HG03135 (cell line): ENCODE results near the gene CD164.

Experiments used
- ATAC-seq: cut with Tn5 transposase; IDR thresholded peaks from one replicate; pipeline ENCODE4 v1.9.1; 2021; ENCODE audit warnings: mild to moderate bottlenecking, moderate library complexity; ENCODE audit not compliant: unreplicated experiment

The CD164 gene

DNA sequence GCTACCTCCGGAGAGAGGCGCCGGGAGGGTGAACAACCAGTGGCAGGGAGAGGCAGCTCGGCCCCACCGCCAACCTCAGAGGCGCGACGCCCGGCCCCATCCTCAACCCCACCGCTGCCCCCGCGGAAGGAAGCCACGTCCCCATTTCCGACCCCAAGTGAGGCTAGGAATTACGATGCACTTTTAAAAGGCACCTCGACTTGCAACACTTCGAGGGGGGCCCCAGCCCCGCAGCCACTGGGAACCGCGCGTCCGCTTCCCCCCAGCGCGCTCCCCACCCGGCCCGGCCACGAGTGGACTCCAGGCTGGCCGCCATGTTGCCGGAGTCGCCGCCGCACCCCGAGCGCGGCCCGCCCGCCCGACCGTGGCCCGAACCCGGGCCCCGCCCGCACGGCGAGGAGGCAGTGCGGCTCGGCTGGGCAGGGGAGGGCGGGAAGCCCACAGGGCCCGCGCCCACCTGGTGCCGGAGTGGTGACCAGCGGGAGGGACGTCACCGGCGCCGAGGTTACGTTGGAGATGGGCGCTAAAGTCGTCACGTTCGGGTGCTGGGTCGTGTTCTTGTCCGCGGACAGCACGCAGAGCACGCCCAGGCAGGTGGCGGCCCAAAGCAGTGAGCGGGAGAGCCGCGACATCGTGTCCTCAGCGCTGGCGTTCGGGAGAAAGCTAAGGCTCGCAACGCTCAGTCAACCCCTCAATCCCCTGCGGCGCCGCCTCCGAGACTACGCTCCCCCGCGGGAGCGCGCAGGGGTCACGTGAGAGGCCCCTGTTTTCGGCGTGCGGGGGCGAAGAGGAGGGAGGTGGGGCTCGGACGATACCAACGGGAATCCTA, at the start of gene CD164:
Gene CD164, minus strand, starts transcription at position 721 of the 829 bp plus-strand sequence. Its CDS starts 89 bp downstream, at position 632.
- peak; percentile 58 for ATAC-seq

DNA sequence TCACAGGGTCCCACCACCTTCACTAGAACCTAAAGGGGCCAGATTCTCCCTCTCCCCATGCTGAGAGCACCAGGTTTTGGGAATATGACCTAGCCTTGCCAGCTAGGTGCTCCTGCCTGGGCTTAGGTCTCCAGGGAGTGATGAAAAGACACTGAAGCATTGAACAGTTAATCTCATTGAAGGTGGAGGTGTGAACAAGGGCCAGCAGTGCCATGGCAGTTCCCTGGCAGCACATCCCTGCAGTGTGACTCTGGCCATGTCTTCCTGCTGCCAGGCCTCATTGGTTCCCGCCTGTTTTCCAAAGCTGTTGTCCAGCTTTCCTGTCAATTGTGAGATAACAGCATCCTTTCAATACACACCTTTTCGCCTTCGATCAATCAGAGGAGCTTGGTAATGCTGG, 47.2 kb upstream of the CD164 start:
- no peak for ATAC-seq

DNA sequence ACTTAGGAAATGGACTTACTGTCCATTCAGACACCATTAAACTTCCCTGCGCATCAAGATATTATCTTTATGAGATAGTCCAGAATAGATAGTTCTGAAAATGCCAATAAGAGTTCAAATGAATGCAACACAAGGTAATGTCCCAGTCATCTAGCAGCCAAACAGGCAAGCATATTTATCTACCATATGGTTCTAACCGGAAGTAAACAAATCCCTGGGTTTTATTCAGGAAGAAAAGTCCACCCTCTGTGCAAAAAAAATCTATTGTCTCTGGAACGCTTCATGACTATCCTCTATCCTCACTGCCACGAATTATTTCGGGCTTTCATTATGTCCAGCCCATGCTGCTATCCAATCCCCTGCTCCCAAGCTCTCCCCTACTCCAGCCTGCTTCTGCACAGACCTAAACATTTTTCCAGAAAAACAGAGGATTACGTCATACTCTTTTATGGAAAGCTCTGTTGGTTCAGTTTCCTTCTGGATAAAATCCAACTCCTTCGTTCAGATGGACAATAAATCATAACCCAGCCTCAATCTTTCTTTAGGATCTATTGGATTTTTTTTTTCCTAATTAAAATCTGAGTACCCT, 46.7 kb upstream of the CD164 start:
- no peak for ATAC-seq

DNA sequence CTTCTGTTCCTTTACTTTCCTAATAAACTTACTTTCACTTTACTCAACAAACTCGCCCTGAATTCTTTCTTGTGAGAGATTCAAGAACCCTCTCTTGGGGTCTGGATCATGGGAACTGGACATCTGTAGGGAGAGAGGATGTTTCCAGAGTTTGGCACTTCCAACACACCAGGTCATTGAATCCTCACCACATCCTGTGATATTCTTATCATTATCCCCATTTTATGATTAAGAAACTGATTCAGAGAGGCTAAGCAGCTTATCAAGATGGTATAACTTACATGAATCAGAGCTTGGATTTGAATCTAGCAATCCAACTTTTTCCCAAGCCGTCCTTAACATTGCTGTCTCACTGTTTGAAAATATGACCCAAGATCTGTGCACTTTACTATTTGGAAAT, 42.7 kb upstream of the CD164 start:
- ATAC-seq = no peak

DNA sequence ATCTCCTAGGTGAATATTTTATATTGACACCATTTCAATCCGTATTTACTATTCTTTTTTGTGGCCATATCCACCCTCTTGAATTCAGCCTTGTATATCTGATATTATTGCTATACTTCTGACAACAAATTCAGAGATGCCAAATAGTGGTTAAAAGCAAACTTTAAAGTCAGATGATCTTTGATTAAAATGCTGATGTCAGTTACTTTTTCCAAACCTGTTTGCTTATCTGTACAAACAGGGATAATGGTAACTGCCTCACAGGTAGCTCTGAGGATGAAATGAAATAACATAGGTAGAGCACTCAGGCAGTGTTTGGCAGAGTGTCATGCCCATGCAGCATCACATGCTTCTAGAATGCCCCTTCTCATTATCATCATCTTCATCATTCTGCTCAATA, 38.9 kb upstream of the CD164 start:
- no peak for ATAC-seq

DNA sequence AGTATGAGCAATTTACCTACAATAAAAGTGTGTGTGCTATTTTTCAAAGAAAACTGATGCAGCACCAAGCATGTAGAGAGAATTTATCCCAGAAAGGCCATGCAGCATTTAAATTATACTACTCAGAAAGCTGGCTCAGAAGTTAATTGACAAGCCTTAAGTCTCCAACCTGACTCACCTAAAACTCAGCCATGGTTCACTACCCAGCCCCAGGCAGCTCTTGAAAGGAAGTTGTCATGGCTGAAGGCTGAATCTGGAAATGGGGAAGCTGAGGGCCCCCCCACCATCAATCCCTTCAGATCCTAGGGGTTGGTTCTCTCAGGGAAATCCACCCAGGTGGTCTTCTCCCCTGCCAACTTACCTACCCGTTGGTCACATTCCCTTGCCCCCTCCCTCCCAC, 38.5 kb upstream of the CD164 start:
- ATAC-seq = no peak

DNA sequence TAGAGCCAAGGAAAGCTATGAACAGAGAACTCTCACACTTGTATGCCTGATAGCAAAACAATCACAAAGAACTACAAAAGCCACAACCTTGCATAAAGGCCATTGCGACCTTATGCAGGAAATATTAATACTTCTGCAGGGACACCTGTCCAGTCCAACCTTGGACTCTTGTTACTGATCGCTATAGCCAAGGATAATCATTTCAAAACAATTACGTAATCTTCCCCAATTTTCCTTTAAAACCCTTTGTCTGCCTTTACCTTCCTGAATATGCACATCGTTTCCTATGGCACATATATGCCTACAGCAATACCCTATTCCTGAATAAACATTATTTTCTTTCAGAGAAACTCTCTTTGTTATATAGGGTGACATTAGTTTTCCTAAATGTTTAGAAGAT, 35.4 kb upstream of the CD164 start:
- no peak for ATAC-seq

DNA sequence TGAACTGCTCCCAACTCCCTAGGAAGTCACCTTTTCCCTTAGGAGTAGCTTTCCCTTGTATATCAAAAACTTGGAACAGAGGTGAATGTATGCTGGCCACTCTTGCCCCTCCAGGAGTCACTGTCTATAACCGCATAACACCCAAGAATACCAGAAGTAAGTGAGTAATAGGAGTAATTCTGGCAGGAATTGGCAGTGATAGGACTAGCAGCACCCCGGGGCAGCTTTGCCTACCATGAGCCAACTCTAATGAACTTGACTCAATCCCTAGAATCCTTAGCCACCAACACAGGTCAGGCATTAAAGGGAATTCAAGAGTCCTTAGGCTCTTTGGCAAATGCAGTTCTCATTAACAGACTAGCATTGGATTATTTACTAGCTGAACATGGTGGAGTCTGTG, 28.8 kb upstream of the CD164 start:
- ATAC-seq = no peak

DNA sequence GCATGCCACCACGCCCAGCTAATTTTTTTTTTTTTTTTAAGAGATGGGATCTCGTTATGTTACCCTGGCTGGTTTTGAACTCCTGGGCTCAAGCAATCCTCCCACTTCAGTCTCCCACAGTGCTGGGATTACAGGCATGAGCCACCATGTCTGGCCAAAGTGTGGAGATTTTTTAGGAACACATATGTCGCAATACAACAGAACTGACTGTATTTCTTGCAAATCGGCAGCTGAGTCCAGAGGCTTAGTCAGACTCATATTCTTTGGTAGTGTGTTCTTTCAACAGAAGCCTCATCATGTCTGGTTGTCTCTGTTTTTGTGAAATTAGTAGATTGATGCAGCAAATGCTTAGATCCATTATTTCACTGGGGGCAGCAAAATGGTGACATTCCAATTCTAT, 23.9 kb upstream of the CD164 start:
- no peak for ATAC-seq

DNA sequence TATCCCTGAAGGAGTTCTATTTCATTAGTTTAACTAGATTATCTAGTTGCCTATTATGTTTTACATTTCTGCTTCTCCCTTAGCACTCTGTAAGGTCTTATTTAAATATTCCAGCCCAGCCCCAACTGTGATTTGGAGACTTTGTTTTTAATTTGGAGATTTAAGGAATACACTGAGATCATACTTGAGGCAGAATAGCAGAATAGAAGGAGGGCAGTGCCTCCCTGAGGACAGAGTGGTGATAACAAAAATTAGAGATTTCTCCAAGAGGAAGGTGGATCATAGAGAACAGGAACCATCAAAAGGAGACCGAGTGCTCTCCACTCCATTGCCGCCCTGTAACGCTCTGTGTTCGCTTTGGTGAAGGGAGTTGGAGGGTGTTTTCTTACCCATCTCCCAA, 14.8 kb upstream of the CD164 start:
- ATAC-seq = no peak

DNA sequence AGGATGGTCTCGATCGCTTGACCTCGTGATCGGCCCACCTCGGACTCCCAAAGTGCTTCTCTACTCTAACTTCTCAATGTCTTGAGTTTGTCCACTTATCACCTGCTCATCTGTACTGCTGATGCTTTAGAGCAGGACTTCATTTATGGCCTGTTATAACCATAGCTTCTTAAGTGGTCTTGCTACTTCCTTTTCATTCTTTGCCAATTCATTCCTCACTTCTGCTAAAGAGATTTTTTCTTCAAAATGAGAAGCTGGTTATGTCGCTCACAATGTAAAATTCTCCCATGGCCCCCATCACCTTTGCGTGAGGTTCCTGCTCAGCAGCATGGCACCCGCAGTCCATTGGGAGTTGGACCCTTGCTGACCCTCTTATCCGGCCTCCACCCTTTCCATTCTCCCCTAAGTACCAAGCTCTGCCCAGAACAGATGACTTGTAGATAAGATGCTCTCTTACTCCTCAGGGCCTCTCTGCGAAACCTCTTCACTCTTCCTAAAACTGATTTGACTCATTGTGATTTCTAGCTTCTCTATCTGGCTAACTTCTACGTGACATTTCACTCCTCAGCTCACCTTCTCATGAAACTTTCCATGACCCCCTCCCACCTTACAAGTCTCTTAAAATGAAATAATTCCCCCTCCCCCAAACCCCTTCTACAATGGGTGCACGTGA, 13.9 kb upstream of the CD164 start:
- no peak for ATAC-seq

DNA sequence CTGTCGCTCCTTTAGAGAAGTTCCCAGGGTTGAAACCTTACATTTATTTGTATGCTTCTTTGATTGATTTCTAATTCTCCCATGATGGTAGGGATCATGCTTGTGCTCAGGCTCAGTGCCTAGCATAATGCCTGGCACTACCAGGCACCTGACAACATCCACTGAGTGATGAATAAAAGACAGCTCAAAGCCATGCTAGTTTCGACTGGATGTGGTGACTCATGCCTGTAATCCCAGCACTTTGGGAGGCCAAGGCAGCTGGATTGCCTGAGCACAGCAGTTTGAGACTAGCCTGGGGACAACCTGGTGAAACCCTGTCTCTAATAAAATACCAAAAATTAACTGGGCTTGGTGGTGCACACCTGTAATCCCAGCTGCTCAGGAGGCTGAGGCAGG, 11.6 kb upstream of the CD164 start:
- no peak for ATAC-seq

DNA sequence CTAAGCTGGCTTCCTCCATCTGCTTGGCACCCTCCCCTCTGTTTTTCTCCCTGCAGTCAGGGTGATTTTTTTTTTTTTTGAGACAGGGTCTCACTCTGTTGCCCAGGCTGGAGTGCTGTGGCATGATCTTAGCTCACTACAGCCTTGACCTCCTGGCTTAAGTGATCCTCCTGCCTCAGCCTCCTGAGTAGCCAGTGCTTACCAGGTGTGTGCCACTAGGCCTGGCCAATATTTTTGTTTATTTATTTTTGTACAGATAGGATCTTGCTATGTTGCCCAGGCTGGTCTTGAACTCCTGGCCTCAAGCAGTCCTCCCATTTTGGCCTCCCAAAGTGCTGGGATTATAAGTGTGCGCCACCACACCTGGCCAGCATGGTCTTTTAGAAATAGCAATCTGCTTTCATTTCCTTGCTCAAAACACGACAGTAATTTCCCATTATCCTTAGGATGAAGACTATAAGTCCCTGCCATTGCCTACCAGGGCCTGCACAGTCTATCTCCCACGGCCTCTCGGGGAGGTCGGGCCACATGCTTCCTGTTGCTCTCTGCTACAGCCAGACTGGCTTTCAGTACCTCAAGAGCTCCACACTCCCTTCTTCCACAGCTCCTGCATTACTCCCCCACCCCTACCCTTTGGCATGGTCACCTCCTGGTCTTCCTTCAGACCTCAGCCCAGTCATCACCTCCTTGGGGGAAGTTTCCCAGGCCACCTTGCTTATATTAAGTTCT, 11.1 kb upstream of the CD164 start:
- ATAC-seq = no peak

DNA sequence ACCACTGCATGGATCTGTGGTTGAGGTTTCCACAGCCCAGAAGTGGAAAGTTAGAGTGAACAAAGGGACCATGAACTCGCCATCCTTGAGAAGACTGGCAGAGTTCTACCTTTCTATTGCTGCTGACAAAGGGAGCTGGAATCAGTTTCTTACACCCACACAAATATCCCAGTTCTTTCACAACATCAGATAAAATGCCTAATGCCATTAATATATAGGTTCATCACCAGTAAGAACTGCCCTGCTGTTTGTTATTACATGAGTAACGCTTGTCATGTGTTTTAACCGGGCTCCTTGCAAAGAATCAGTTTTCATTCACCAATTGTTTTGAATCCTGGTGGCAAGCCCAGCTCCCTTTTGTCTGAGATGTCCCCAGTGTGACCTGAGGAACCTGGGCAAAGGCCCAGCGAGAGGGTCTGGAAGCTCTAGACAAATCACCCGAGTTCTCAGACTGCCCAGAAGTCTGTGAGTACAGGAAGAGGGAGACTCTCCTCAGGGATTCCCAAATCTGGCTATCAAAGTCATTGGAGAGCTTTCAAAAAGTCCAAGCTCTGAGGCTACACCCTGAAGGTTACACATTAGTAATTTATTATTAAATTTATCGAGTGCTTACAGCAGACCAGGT, 7.5 kb upstream of the CD164 start:
- no peak for ATAC-seq

DNA sequence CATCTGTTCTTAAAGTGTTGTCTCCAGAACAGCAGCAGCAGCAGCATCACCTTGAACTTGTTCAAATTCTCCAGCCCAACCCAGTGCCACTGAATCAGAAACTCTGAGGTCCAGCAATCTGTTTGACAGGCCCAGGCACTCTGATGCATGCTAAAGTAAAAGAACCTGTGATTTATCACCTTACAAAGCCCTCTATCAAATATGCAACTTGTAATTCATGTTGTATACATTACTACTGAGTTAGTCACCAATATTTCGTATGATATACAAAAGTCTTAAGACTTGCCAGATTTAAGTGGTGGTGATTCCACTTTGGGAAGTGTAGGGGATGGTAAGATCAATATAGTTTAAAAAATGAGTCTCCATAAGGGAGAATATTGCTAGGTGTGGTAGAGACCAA, 6.0 kb upstream of the CD164 start:
- ATAC-seq = no peak

DNA sequence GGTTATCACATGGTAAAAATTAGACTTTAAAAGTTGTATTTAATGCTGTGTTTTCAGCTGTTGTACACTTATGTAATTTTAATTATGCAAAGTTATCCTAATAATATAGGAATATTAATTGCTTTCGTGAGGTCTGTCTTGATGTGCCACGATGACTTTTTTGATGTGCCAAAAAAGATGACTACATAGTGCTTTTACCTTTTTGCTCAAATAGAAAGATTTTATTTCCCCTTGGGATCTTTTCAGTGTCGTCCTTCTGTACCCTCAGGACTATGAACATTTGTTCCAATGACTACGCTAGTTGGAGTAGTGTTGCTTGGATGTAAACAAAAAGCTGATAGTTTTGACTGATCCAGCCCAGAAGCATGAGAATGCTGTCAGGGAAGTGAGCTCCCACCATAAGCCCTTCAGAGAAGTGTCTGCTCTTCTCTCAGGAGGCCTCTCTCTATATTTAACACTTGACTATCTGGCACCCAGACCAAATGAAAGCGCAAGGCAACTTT, 1.2 kb upstream of the CD164 start:
- no peak for ATAC-seq

DNA sequence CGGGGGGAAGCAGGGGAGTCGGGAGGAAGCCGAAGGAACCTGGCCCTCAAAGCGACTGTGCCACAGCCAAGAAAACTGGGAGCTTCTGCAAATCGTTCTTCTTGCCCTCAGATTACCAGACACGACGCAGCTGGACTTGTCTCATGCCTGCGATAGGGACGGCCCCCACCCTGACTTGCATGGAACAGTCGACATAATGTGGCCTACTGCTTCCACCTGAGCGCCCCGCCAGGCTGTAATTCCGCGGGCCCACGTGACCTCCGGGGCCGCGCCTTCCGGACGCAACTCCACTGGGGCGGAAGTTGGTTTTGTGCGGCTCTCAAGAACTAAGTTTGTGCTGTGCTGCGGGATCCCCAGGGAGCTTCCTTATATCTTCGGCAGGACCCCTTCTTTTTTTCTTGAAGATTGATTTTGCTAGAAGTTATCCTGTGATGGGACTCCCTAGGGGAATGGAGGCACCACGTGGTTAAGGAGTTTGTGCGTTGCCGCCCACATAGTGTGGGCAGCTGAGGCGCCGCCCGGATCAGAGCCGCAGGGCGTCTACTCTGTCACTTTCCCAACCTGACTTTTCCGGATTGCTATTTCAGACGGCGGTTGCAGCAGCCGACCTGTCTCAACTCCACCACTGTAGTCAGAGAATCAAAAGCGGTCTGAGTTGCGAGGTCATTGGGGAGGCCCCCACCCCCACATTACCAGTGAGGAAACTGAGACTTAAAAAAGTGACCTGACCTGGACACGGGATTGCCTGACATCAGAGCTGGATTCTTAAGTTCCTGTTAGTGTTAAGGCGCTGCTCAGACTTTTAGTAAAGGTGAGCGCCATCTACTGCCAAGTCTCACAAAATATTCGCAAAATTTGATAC, 540 bp upstream of the CD164 start:
- peak; percentile 72 for ATAC-seq

DNA sequence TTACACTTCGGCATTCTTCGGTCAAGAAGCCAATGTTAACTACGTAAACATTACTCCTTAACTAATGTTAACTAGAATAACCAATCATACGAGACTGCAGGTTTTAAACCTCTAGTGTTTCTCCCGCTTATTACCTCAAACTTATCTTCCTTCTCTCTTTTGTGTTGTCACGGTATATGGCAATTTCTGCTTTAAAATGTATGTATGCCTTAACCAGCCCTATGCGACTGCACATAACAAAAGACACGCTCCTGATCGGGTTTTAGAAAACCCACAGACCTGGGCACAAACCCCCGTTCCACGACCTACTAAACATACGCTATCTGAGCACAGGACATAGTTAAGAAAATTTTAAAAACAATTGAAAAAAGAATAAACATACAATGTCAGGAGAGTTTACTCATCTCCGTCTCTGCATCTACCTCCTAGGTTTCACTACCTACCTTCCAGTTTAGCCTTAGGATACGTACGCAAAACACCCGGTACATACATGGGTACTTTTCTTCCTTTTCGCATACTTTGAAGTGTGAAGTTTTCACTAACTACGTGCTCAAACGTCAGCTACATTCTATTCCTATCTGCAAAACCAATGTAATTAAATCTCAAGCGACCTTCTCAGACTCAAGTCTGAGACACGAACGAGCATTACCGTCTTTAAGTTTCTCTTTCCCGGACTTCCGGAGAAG, 1.1 kb downstream of the CD164 start:
- ATAC-seq = no peak

DNA sequence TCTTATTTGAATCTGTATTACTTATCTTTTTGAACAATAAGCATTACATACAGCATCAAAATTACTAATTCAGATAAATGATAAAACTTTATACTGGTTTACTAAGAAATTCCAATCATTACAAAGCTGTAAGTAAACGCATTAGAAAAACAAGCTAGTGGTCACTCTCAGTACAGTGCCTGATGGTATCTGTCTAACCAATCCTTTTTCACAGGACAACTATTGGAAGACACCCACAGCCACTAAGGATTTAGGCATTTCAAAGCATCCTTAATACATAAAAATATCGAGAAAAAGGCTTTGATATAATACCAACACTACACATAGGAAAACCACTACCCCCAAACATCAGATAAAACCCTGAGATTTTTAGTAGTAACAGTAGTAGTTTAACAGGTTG, 2.6 kb downstream of the CD164 start:
- ATAC-seq = no peak
